HG03520 (cell line): Measurements from ENCODE around the gene OSGIN1.

Experiments used
- ATAC-seq: cut with Tn5 transposase; IDR thresholded peaks from one replicate; pipeline ENCODE4 v1.9.1; 2021; ENCODE audit warnings: mild to moderate bottlenecking, moderate library complexity; ENCODE audit not compliant: unreplicated experiment

Gene OSGIN1

GRCh38 chr16:83925957-83926725, 26.9 kb upstream of the OSGIN1 start:
- ATAC-seq: no peak

GRCh38 chr16:83926726-83927397, 26.2 kb upstream of the OSGIN1 start:
- no peak for ATAC-seq

- no peak for ATAC-seq
Observed at GRCh38 chr16:83928341-83929055, 24.5 kb upstream of the OSGIN1 start.

- ATAC-seq: no peak
Observed at GRCh38 chr16:83929811-83930555, 23.1 kb upstream of the OSGIN1 start.

- no peak for ATAC-seq
Observed at GRCh38 chr16:83930730-83931500, 22.1 kb upstream of the OSGIN1 start.

GRCh38 chr16:83931556-83931955, 21.5 kb upstream of the OSGIN1 start:
- no peak for ATAC-seq

- no peak for ATAC-seq
Observed at GRCh38 chr16:83932304-83932703, 20.7 kb upstream of the OSGIN1 start.

- ATAC-seq: no peak
Observed at GRCh38 chr16:83932955-83933673, 19.9 kb upstream of the OSGIN1 start.

GRCh38 chr16:83933885-83934683, 19.0 kb upstream of the OSGIN1 start:
- ATAC-seq: no peak

- ATAC-seq: no peak
Observed at GRCh38 chr16:83934684-83934977, 18.4 kb upstream of the OSGIN1 start.

GRCh38 chr16:83935005-83935857, 17.8 kb upstream of the OSGIN1 start:
- no peak for ATAC-seq

GRCh38 chr16:83935858-83936255, 17.2 kb upstream of the OSGIN1 start:
- ATAC-seq: no peak

GRCh38 chr16:83936581-83937165, 16.4 kb upstream of the OSGIN1 start:
- ATAC-seq: no peak

GRCh38 chr16:83937267-83937666, 15.8 kb upstream of the OSGIN1 start:
- ATAC-seq: no peak

- no peak for ATAC-seq
Observed at GRCh38 chr16:83937922-83938885, 14.8 kb upstream of the OSGIN1 start.

GRCh38 chr16:83939266-83939855, 13.7 kb upstream of the OSGIN1 start:
- ATAC-seq: no peak
